Amniotic epithelial cell (primary cell): ENCODE data around the gene MDN1.

Experiments used
- DNase-seq: peaks from one replicate; pipeline ENCODE4 v3.0.0-alpha.2; 2010; ENCODE audit warnings: low read depth

The MDN1 gene

GRCh38 chr6:89599727-89600126 is 219.9 kb downstream of the MDN1 start:
- DNase-seq, result no peak

DNA sequence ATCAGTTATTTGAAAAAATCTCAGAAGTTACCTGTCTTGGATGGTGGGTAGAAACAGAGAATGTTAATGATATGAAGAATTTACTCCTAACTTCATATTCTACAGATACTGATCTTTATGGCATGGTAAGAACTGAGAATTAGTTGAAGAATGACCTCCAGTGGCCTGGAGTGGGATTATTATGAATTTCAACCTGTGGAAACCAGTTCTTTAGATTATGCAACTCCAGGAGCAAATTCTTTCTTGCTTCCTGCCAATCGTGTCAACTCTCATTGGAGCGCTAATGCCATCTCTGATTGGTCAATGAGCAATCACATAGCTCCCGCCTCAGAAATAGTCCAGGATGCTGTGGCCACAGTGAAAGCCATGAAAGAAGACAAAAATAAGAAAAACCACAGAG is 221.6 kb downstream of the MDN1 start:
- DNase-seq, result peak; percentile 67

- DNase-seq, result no peak
These were observed 222.2 kb downstream of the MDN1 start for GRCh38 chr6:89597372-89597771.

DNA sequence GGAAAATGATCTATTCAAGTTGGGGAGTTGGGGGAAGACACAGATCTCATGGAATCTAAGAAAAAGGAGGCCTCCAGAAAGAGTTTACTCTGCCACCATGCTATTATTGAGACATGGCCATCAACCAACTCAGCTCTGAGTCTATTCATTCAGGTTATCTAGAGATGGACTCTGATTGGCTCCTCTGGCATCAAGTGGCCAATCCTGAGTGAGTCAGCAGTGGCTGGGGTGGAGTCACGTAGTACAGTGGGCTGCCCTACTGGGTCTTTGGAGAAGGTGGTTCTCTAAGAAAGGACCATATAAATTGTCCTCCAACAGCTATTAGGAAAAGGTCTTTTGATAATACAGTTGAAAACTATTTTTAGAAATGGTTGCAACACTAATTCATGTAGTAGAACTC is 223.1 kb downstream of the MDN1 start:
- DNase-seq, result no peak

GRCh38 chr6:89596056-89596455 is 223.5 kb downstream of the MDN1 start:
- DNase-seq, result no peak
